ENCODE results near the gene BSCL2. TPM values are rescaled to one million over a fixed set of nuclear protein-coding genes. Genes with fewer than 3 reads are reported as not detected.

BSCL2 gene
- total and polyA plus RNA-seq, 4 donors: 15.1 to 40.0 (median 28.7) TPM

DNA sequence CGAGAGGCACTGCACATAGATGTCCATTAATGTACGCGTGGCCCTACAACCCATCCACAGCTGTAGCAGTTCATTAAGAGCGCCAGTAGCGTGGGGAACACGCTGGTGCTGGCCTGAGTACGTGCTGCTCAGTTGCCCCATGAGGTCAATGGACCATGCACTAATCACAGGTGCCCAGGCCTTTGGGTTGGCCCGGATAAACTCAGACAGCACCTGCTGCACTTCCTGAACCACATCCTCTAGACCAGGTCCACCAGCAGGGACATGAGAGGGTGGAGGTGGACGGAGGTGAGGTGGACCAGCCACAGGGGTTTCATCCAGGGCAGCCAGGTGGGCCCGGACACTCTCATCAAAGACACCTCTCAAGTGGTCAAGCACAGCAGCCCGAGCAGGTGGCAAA lies 57.7 kb downstream of the BSCL2 start:
- no peaks in the 10 kb centered on the region for H3K9me3 ChIP-seq (ENCODE audit: control insufficient read depth in 4 of 4, low read length in 3 of 4)
- H3K27ac ChIP-seq (ENCODE audit: low read depth in 1 of 2, low read length in 2 of 2): no peak overlapping the region
- peaks cover 6 to 39% (median 37%) of the 10 kb centered on the region in 4 donors for H3K4me1 ChIP-seq (ENCODE audit: control insufficient read depth in 4 of 4, insufficient read depth in 4 of 4, low read length in 3 of 4)
- 88% methylated on average over 11 of the region's 11 CpGs for WGBS
- TF ChIP-seq, protein P1, sequence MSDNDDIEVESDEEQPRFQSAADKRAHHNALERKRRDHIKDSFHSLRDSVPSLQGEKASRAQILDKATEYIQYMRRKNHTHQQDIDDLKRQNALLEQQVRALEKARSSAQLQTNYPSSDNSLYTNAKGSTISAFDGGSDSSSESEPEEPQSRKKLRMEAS (IDR thresholded peaks at IDR 0.05): no peak
- no peak for TF ChIP-seq SP1 (IDR thresholded peaks at IDR 0.05)
- TF ChIP-seq TAF1 (conservative IDR thresholded peaks at IDR 0.05): no peak
- no peak for TF ChIP-seq HNF4A (conservative IDR thresholded peaks at IDR 0.05)
- TF ChIP-seq, protein P2, sequence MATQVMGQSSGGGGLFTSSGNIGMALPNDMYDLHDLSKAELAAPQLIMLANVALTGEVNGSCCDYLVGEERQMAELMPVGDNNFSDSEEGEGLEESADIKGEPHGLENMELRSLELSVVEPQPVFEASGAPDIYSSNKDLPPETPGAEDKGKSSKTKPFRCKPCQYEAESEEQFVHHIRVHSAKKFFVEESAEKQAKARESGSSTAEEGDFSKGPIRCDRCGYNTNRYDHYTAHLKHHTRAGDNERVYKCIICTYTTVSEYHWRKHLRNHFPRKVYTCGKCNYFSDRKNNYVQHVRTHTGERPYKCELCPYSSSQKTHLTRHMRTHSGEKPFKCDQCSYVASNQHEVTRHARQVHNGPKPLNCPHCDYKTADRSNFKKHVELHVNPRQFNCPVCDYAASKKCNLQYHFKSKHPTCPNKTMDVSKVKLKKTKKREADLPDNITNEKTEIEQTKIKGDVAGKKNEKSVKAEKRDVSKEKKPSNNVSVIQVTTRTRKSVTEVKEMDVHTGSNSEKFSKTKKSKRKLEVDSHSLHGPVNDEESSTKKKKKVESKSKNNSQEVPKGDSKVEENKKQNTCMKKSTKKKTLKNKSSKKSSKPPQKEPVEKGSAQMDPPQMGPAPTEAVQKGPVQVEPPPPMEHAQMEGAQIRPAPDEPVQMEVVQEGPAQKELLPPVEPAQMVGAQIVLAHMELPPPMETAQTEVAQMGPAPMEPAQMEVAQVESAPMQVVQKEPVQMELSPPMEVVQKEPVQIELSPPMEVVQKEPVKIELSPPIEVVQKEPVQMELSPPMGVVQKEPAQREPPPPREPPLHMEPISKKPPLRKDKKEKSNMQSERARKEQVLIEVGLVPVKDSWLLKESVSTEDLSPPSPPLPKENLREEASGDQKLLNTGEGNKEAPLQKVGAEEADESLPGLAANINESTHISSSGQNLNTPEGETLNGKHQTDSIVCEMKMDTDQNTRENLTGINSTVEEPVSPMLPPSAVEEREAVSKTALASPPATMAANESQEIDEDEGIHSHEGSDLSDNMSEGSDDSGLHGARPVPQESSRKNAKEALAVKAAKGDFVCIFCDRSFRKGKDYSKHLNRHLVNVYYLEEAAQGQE (IDR thresholded peaks at IDR 0.05): no peak
- no peak for TF ChIP-seq JUND (IDR thresholded peaks at IDR 0.05)
- TF ChIP-seq RAD21 (IDR thresholded peaks at IDR 0.05): no peak
- TF ChIP-seq HNF4G (IDR thresholded peaks at IDR 0.05): no peak
- TF ChIP-seq GABPA (IDR thresholded peaks at IDR 0.05 in 1 of 2, conservative IDR thresholded peaks at IDR 0.05 in 1 of 2): no peak
- TF ChIP-seq FOXA2 (IDR thresholded peaks at IDR 0.05): no peak
- TF ChIP-seq RXRA (IDR thresholded peaks at IDR 0.05): no peak
- DNase-seq (ENCODE audit: low spot score): no peak
- H3K4me3 ChIP-seq (ENCODE audit: low read depth in 1 of 3, low read length in 3 of 3): no peak overlapping the region
- peaks cover 0 to 12% (median 4%) of the 10 kb centered on the region in 4 donors for H3K36me3 ChIP-seq (ENCODE audit: control insufficient read depth in 4 of 4, insufficient read depth in 3 of 4, low read depth in 1 of 4, low read length in 3 of 4)
- H3K27me3 ChIP-seq (ENCODE audit: control insufficient read depth in 4 of 4, insufficient read depth in 4 of 4, low read length in 3 of 4): no peaks in the 10 kb centered on the region
- H3K9ac ChIP-seq (ENCODE audit: low read depth in 1 of 2, low read length in 2 of 2): no peak overlapping the region

DNA sequence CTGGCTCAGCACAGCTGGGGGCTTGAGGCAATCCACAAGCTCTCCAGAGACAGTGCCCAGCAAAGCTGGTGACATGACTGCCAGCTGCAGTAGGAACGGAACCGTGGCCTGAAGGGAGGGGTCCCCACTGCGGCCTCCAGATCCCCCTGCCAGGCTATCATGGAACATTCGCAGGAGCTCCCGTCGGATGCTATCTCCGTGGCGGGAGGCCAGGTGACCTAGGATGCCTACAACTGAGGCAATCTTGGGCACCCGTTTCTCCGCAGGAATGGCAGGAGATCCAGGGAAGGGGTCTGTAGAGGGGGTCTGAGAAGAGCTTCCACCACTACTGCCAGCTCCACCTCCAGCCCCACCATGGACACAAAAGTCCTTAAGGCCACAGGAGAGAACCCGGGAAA lies 58.3 kb downstream of the BSCL2 start:
- Histone ChIP-seq H3K36me3 (ENCODE audit: control insufficient read depth in 4 of 4, insufficient read depth in 3 of 4, low read depth in 1 of 4, low read length in 3 of 4) (peaks cover 0 to 12% (median 4%) of the 10 kb centered on the region in 4 donors), H3K4me3 (ENCODE audit: low read depth in 1 of 3, low read length in 3 of 3) (no peak overlapping the region), H3K9ac (ENCODE audit: low read depth in 1 of 2, low read length in 2 of 2) (no peak overlapping the region), H3K27ac (ENCODE audit: low read depth in 1 of 2, low read length in 2 of 2) (no peak overlapping the region), H3K27me3 (ENCODE audit: control insufficient read depth in 4 of 4, insufficient read depth in 4 of 4, low read length in 3 of 4) (no peaks in the 10 kb centered on the region), H3K4me1 (ENCODE audit: control insufficient read depth in 4 of 4, insufficient read depth in 4 of 4, low read length in 3 of 4) (peaks cover 6 to 44% (median 38%) of the 10 kb centered on the region in 4 donors), H3K9me3 (ENCODE audit: control insufficient read depth in 4 of 4, low read length in 3 of 4) (no peaks in the 10 kb centered on the region)
- 93% methylated on average over 11 of the region's 11 CpGs for WGBS
- no peak for DNase-seq (ENCODE audit: low spot score)
- TF ChIP-seq, protein P2 (IDR thresholded peaks at IDR 0.05): no peak
- no peak for TF ChIP-seq RAD21 (IDR thresholded peaks at IDR 0.05)
- no peak for TF ChIP-seq NR2F2 (IDR thresholded peaks at IDR 0.05)

All from liver (tissue), 9 donors.